GM12874 (cell line): ENCODE data around the gene TMEM25.

Experiments used
- CTCF ChIP-seq: IDR thresholded peaks from 2 replicates; pipeline ENCODE4 v1.5.1; 2011; ENCODE audit warnings: low read depth, mild to moderate bottlenecking, control low read depth, low read length, moderate library complexity; ENCODE audit not compliant: insufficient read depth

Gene TMEM25

GRCh38 chr11:118530683-118531596, at the start of gene TMEM25:
Gene TMEM25 (plus strand): TSS chr11:118531192. CDS start chr11:118531802, 610 bp downstream.
- no peak for TF ChIP-seq CTCF

GRCh38 chr11:118484405-118484804, 46.6 kb upstream of the TMEM25 start:
- TF ChIP-seq CTCF = no peak

- TF ChIP-seq CTCF = no peak
Observed at GRCh38 chr11:118485273-118485672, 45.7 kb upstream of the TMEM25 start.

- TF ChIP-seq CTCF = peak; percentile 73
Observed at GRCh38 chr11:118488480-118489109, 42.4 kb upstream of the TMEM25 start.

- no peak for TF ChIP-seq CTCF
Observed at GRCh38 chr11:118491041-118491440, 40.0 kb upstream of the TMEM25 start.

GRCh38 chr11:118497831-118498230, 33.2 kb upstream of the TMEM25 start:
- no peak for TF ChIP-seq CTCF

GRCh38 chr11:118503216-118503615, 27.8 kb upstream of the TMEM25 start:
- TF ChIP-seq CTCF = no peak
